Measurements from ENCODE around the gene CADM1.

DNA sequence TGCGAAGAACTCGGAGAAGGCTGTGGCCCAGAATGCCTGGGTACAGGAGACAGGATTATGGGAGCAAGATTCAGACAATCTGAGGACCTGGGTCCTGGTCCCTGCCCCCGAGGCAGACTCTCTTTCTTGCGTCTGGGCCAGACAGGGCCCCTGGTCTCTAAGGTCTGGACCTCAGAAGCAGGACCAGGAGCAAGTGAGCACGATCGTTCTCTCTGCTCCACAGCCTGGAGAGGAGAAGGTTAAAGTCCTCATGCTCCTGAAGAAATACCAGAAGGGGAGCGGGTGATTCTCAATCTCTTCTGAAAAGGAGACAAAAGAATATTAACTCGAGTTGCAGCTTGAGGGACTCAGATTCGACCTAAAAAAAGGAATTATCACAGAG is 349.9 kb downstream of the CADM1 start:
- TF ChIP-seq POLR2A (IDR thresholded peaks at IDR 0.05), result no peak
- TF ChIP-seq, protein P1, sequence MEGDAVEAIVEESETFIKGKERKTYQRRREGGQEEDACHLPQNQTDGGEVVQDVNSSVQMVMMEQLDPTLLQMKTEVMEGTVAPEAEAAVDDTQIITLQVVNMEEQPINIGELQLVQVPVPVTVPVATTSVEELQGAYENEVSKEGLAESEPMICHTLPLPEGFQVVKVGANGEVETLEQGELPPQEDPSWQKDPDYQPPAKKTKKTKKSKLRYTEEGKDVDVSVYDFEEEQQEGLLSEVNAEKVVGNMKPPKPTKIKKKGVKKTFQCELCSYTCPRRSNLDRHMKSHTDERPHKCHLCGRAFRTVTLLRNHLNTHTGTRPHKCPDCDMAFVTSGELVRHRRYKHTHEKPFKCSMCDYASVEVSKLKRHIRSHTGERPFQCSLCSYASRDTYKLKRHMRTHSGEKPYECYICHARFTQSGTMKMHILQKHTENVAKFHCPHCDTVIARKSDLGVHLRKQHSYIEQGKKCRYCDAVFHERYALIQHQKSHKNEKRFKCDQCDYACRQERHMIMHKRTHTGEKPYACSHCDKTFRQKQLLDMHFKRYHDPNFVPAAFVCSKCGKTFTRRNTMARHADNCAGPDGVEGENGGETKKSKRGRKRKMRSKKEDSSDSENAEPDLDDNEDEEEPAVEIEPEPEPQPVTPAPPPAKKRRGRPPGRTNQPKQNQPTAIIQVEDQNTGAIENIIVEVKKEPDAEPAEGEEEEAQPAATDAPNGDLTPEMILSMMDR (IDR thresholded peaks at IDR 0.05), result no peak
- no peak for TF ChIP-seq EP300 (IDR thresholded peaks at IDR 0.05)

Data from stomach (tissue), 4 donors.